Skeletal muscle satellite cell (primary cell): ENCODE results near the gene TCF3.

Experiments
- H3K27me3 ChIP-seq: 2 replicates; pipeline ENCODE4 v1.7.0; 2013; ENCODE audit warnings: low read length; ENCODE audit not compliant: control insufficient read depth, insufficient read depth
- H3K36me3 ChIP-seq: 2 replicates; pipeline ENCODE4 v1.7.0; 2013; ENCODE audit warnings: mild to moderate bottlenecking, control low read depth, low read length; ENCODE audit not compliant: insufficient read depth
- H3K4me1 ChIP-seq: 2 replicates; pipeline ENCODE4 v1.7.0; 2013; ENCODE audit warnings: low read length; ENCODE audit not compliant: control insufficient read depth, insufficient read depth
- H3K4me2 ChIP-seq: 2 replicates; pipeline ENCODE4 v1.7.0; 2013; ENCODE audit warnings: mild to moderate bottlenecking, low read length
- H3K4me3 ChIP-seq: 2 replicates; pipeline ENCODE4 v1.7.0; 2013; ENCODE audit warnings: low read length
- H3K9ac ChIP-seq: 2 replicates; pipeline ENCODE4 v1.7.0; 2013; ENCODE audit warnings: mild to moderate bottlenecking, low read depth, low read length, moderate library complexity
- H3K9me3 ChIP-seq: replicated peaks from 2 replicates; pipeline ENCODE4 v1.7.0; 2013; ENCODE audit warnings: mild to moderate bottlenecking, control low read depth, low read length

The TCF3 gene

DNA sequence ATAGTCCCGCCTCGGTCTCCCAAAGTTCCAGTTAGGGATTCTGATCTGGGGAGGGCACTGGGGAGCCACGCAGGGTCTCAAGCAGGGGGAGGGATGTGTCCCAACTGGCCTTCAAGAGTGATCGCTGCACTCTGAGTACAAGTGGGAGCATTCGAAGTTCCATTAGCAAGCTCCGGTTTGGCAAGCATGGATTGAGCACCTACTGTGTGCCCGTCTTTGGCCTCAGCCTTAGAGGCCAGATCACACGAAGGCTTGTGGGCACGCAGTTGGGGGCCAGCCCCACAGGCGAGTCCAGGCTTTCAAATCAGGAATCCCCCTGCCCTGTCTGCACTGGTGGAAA is 32.1 kb upstream of the TCF3 start:
- no peaks in the 10 kb centered on the region for H3K9me3 ChIP-seq
- H3K36me3 ChIP-seq: no peaks in the 10 kb centered on the region
- H3K4me1 ChIP-seq: no peaks in the 10 kb centered on the region
- H3K4me3 ChIP-seq: no peak overlapping the region
- H3K27me3 ChIP-seq: peaks cover 39% of the 10 kb centered on the region
- no peak overlapping the region for H3K9ac ChIP-seq
- H3K4me2 ChIP-seq: no peak overlapping the region

DNA sequence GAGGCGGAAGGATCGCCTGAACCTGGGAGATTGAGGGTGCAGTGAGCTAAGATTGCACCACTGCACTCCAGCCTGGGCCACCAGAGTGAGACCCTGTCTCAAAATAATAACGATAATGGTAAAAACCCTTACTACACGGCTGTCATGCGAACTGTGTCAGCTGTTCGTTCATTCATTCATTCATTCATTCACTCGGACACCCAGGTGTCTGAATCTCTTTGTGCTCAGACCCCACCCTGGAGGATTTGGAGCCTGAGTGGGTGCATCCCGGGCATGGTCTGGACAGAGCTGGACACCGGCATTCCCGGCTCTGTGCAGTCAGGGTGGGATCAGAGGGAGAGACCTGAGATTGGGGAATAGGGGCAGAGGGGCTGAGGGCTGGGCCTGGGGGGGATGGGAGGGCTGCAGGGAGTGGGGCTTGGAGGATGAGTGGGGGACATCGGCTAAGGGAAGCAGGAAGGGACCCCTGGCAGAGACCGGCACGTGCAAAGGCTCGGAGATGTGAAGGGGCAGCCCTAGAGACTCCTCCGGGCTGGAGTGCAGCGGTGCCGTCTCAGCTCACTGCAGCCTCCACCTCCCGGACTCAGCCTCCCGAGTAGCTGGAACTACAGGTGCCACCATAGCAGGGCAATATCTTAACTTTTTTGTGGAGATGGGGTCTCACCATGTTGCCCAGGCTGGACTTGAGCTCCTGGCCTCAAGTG is 31.6 kb upstream of the TCF3 start:
- H3K9ac ChIP-seq: no peak overlapping the region
- peaks cover 40% of the 10 kb centered on the region for H3K27me3 ChIP-seq
- H3K9me3 ChIP-seq: no peaks in the 10 kb centered on the region
- no peak overlapping the region for H3K4me3 ChIP-seq
- H3K4me1 ChIP-seq: no peaks in the 10 kb centered on the region
- H3K4me2 ChIP-seq: no peak overlapping the region
- no peaks in the 10 kb centered on the region for H3K36me3 ChIP-seq

DNA sequence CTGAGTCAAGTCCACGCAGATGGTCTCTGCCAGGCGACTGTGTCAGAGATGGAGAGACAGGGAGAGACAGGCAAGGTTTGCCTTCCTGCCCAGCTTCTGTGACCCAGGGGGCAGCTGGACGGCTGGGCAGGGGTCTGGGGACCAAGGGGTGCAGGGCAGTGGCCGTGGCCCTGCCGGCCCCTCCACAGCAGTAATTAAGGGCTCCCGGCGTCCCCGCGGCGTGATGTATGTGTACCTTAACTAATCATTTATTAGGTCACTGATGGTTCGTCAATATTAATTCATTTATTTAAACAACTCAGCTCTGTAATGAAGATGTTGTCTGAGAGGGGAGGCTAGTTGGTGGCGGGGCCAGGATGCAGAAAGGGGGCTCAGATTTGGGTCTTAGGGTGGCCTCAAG is 28.6 kb upstream of the TCF3 start:
- Histone ChIP-seq H3K4me3 (no peak overlapping the region), H3K4me1 (no peaks in the 10 kb centered on the region), H3K9ac (no peak overlapping the region), H3K36me3 (no peaks in the 10 kb centered on the region), H3K9me3 (no peaks in the 10 kb centered on the region), H3K27me3 (peaks cover 54% of the 10 kb centered on the region), H3K4me2 (no peak overlapping the region)

DNA sequence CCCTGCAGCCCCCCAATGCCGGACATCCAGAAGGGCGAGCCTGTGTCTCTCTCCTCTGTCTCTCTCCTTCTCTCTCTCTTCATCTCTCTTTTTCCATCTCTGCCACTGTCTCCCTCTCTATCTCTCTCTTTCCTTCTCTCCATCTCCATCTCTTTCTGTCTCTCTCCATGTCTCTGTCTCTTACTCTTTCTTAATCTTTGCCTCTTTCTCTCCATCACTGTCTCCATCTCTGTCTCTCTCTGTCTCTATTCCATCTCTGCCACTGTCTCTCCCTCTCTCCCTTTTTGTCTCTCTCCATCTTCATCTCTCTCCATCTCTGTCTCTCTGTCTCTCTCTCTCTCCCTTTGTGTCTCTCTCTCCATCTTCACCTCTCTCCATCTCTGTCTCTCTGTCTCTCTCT is 25.7 kb upstream of the TCF3 start:
- Histone ChIP-seq H3K9me3 (no peaks in the 10 kb centered on the region), H3K27me3 (peaks cover 46% of the 10 kb centered on the region), H3K9ac (no peak overlapping the region), H3K4me1 (no peaks in the 10 kb centered on the region), H3K36me3 (no peaks in the 10 kb centered on the region), H3K4me2 (no peak overlapping the region), H3K4me3 (no peak overlapping the region)

DNA sequence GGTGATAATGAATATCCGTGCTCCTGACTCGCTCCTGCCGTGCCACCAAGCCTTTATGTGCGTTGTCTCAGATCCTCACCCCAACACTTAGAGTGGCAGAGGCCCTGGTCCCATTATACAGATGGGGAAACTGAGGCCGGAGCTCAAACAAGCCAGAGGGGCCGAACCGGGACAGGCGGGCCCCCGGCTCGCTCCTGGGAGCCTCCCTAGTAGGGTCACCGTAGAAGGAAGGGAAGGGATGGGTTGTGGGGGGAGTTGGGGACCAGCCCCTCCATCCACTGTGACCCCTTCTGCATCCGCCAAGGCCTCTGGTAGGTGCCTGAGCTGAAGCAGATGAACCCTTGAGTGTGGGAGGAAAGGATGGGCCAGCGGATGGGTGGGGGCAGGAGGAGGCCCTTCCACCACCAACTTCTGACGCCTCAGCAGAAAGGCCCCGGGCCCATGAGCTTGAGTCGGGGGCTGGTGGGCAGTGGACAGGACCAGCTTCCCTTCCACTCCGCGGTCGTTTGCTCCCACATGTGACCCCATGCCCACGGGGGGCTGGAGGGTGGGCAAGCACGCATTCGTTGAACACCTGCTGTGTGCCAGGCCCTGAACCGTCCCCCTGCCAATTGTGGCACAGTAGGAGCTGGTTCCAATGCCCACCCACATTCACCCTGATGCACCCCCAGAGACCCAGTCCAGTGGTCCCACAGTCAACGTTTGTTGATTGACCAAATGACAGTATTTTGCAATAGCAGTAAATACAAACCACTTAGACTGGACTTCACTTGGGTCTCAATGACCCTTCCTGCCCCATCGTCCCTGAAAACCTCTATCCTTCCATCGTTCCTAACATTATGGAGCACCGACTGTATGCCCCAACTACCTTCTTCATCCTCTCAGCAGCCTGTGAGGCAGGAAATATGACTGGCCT is 24.2 kb upstream of the TCF3 start:
- H3K9me3 ChIP-seq: no peaks in the 10 kb centered on the region
- H3K27me3 ChIP-seq: peaks cover 40% of the 10 kb centered on the region
- H3K4me2 ChIP-seq: no peak overlapping the region
- no peak overlapping the region for H3K4me3 ChIP-seq
- no peaks in the 10 kb centered on the region for H3K36me3 ChIP-seq
- H3K4me1 ChIP-seq: peaks cover 3% of the 10 kb centered on the region
- no peak overlapping the region for H3K9ac ChIP-seq

DNA sequence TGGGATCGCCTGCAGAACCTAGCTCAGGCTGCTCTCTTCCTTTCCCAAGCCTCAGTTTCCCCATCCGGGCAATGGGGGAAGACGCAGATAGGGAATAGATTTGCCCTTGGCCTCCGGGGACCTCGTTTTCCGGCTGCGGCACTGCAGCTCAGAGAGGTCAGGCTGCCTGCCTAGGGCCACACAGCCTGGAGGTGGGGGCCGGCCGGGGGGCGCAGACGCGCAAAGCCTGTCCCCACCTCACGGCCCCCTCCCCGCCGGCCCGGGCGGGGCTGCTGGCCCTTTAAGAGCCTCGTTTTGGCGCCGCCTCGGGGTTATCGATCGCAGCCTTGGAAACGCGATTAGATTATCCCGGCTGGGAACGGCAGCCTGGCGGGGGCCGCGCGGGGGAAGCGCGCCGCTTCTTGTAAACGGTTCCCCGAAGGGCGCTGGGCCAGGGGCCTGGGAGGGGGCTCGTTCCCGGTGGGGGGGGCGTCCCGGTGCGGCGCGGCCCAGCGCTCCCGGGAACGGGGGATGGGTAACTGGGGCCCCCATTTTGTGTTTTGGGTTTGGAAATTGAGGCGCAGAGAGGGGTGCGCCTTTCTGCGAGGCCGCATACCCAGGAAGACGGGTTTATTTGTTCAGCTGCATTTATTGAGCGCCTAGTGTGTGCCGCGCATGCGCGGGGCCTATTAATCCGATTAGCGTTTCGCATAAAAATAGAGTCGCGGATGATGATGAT is 23.4 kb upstream of the TCF3 start:
- Histone ChIP-seq H3K4me2 (no peak overlapping the region), H3K36me3 (no peaks in the 10 kb centered on the region), H3K4me3 (no peak overlapping the region), H3K4me1 (peaks cover 3% of the 10 kb centered on the region), H3K27me3 (peaks cover 43% of the 10 kb centered on the region), H3K9me3 (no peaks in the 10 kb centered on the region), H3K9ac (no peak overlapping the region)

DNA sequence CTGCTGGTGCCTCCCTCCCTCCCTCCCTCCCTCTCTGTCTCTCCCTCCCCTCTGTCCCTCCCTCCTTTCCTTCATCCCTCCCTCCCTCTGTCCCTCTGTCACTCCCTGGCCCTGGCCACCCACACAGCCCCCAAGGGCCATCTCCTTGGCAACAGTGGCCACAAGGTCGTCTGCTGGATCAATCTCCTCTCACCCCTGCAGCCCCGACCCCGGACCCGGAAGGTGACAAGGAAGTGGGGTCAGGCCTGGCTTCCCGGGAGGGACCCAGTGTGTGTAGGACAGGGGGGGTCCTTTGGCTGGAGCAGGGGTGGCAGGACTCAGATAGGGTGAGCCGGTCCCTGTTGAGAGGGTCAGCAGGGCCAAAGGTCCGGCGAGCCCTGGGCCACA is 21.9 kb upstream of the TCF3 start:
- Histone ChIP-seq H3K36me3 (no peaks in the 10 kb centered on the region), H3K4me2 (no peak overlapping the region), H3K9me3 (no peaks in the 10 kb centered on the region), H3K9ac (no peak overlapping the region), H3K27me3 (peaks cover 45% of the 10 kb centered on the region), H3K4me1 (peaks cover 3% of the 10 kb centered on the region), H3K4me3 (no peak overlapping the region)

DNA sequence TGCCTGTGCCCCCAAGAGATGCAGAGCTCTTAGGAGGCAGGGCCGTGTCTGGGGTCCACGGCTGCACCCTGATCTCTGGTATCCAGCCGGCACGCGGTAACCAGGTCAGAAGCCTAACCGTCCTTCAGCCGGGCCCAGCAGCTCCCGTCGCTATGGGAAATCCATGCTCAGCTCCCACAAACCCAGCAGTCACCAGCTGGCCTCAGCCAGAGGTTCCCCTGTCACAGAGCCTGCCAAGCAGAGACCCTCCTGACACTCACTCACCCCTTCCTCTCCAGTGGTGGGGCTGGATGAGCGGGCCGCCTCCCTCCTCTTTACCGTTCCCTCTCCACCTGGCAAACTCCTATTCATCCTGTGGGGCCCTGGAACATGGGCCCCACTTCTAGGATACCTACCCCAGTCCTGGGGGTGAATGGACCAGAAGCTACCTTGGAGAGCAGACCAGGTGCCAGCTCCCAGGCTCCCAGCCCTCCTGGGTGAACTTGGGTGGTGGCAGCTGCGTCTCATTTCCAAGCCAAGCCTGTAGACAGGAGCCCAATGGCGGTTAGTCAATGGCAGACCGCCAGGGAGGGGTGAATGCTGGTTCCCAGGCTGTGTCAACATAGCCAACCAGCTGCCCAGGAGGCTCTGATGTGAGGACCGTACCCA is 21.4 kb upstream of the TCF3 start:
- no peak overlapping the region for H3K4me3 ChIP-seq
- peaks cover 3% of the 10 kb centered on the region for H3K4me1 ChIP-seq
- H3K9me3 ChIP-seq: no peaks in the 10 kb centered on the region
- no peak overlapping the region for H3K9ac ChIP-seq
- peaks cover 47% of the 10 kb centered on the region for H3K27me3 ChIP-seq
- no peaks in the 10 kb centered on the region for H3K36me3 ChIP-seq
- no peak overlapping the region for H3K4me2 ChIP-seq

DNA sequence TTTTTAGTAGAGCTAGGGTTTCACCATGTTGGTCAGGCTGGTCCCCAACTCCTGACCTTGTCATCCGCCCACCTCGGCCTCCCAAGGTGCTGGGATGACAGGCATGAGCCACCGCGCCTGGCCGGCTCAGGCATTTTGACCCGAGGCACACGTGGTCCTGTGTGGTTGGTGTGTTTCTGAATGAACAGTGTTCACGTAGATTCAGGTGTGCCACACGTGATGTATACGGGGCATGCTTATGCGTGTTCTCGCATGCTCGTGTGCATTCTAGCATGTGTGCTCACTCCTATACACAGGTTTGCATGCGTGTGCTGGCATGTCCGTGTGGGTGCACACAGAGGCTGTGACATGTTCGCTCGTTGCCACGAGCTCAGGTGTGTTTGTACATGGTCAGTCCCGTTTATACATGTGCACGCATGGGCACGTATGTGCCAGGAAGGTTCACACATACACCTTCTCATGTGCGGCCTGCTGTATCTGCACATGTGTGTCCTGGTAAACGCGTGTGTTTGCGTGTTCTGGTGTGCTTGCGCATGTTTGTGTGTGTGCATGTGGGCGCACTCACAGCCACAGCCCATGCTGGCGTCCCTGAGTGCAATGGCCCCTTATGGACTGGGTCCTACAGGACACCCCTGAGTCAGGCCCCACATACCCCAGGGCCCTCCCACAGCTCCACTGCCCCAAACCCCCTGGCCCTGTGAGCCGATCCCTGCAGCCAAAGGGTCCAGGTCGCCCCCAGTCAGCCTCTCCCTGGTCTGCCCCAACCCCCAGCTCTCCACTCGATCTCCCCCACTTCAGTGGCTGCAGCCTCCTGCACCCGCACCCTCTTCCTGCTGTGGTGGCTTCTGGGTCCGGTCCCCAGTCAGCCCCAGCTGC is 20.6 kb upstream of the TCF3 start:
- H3K27me3 ChIP-seq: peaks cover 49% of the 10 kb centered on the region
- no peak overlapping the region for H3K4me2 ChIP-seq
- H3K4me3 ChIP-seq: no peak overlapping the region
- H3K4me1 ChIP-seq: peaks cover 6% of the 10 kb centered on the region
- H3K36me3 ChIP-seq: no peaks in the 10 kb centered on the region
- H3K9ac ChIP-seq: no peak overlapping the region
- H3K9me3 ChIP-seq: no peaks in the 10 kb centered on the region

DNA sequence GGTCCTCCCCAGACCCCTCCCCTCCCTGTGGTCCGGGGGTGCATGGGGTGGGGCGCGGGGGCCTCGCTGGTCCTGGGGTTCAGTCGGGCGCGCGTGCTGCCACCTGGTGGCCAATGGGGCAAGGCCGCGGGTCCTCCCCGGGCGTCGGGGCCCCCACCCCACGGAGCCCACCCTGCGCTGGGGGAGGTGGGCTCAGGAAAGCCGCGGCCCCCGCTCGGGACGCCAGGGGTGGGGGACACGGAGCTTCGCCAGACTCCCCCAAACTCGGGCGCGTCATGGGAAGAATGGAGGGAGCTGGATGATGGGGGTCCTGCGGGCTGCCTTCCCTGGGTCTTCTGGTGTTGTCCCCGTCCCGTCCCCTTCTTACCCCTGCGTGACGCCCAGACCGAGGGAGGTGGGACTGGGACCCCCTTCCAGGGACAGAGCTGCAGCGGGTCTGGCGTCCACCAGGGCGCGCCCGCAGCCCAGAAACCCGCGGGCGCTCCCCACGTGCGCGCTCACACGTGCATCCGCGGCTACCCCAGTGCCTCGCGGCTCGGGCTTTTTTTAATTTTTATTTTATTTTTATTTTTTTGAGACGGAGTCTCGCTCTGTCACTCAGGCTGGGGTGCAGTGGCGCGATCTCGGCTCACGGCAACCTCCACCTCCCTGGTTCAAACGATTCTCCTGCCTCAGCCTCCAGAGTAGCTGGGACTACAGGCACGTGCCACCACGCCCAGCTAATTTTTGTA is 19.8 kb upstream of the TCF3 start:
- H3K4me2 ChIP-seq: peak overlapping the region; percentile 77
- peak overlapping the region; percentile 39 for H3K4me3 ChIP-seq
- peaks cover 12% of the 10 kb centered on the region for H3K4me1 ChIP-seq
- no peaks in the 10 kb centered on the region for H3K36me3 ChIP-seq
- no peaks in the 10 kb centered on the region for H3K9me3 ChIP-seq
- peaks cover 50% of the 10 kb centered on the region for H3K27me3 ChIP-seq
- H3K9ac ChIP-seq: no peak overlapping the region
